HepG2 (cell line): ENCODE measurements around the gene MASP2. TPM values are rescaled to one million over a fixed set of nuclear protein-coding genes. Genes with fewer than 3 reads are reported as not detected.

Experiments used
- ATAC-seq: fragments of 200-7000 bp; cut with Tn5 transposase; 3 replicates; pipeline ENCODE4 v1.9.1; 2020; ENCODE audit warnings: mild to moderate bottlenecking, moderate library complexity
- BruUV-seq: library from RNA; stranded (reverse); fragments of 400-500 nt; replicated peaks from 2 replicates; lab custom pipeline; 2021; lab: Mats Ljungman, UMichigan
- CTCF ChIA-PET: fragments of 300-600 bp; formaldehyde crosslinking; extraction: SDS; loops from one replicate; lab custom pipeline; 2021; ENCODE audit warnings: low total read pairs, inconsistent platforms, low intra/inter-chr PET ratio; lab: Yijun Ruan, JAX
- POLR2A ChIA-PET: fragments of 350-600 bp; sonication (Branson Sonifier 250); formaldehyde crosslinking; loops from one replicate; lab custom pipeline; 2020; ENCODE audit warnings: antibody characterized with exemption, inconsistent platforms; lab: Yijun Ruan, JAX
- DNase-seq: peaks from one replicate; pipeline ENCODE4 v3.0.0-alpha.2; 2015; ENCODE audit warnings: low spot score
- FAIRE-seq: peaks from 3 replicates; lab custom pipeline; 2011; peaks lifted over from hg19 to GRCh38; lab: Jason Lieb, UNC
- H2AFZ ChIP-seq: one replicate; pipeline ENCODE4 v1.6.1; 2011; ENCODE audit warnings: low read length, inconsistent platforms
- H3K27ac ChIP-seq: fragments of 300-600 bp; 3 replicates; pipeline ENCODE4 v1.8.0; 2011; ENCODE audit warnings: mixed run types, mild to moderate bottlenecking, mixed read lengths, low read length, inconsistent platforms; ENCODE audit not compliant: insufficient read depth; ENCODE audit errors: extremely low read length
- H3K27me3 ChIP-seq, 2 experiments: fragments of 200-600 bp in 1 of 2; 2 replicates in 1 of 2; 3 replicates in 1 of 2; pipeline versions ENCODE4 v1.6.0 to v1.8.0; 2011; ENCODE audit warnings: low read length in 2 of 2, mild to moderate bottlenecking in 2 of 2, moderate library complexity in 2 of 2, inconsistent platforms in 1 of 2; ENCODE audit not compliant: insufficient read depth in 2 of 2, control insufficient read depth in 1 of 2
- H3K36me3 ChIP-seq, 2 experiments: fragments of 200-600 bp in 1 of 2; replicated peaks in 1 of 2; 2 replicates in 1 of 2; 3 replicates in 1 of 2; pipeline versions ENCODE4 v1.5.1 to v1.8.0; 2011; ENCODE audit warnings: low read length in 2 of 2, inconsistent platforms in 1 of 2; ENCODE audit not compliant: insufficient read depth in 2 of 2, control insufficient read depth in 1 of 2
- H3K4me1 ChIP-seq: 2 replicates; pipeline ENCODE4 v1.5.1; 2012; ENCODE audit warnings: low read length, inconsistent platforms; ENCODE audit not compliant: insufficient read depth
- H3K4me2 ChIP-seq: 2 replicates; pipeline ENCODE4 v1.6.0; 2011; ENCODE audit warnings: low read depth, low read length, inconsistent platforms
- H3K4me3 ChIP-seq, 3 experiments: fragments of 200-600 bp in 1 of 3; sonication (generic), shearing (Covaris generic) in 1 of 3; replicated peaks in 1 of 3; 2 replicates each; pipeline ENCODE4 v1.5.1; 2011 to 2016; ENCODE audit warnings: low read length in 3 of 3, inconsistent platforms in 2 of 3, low read depth in 2 of 3, mild to moderate bottlenecking in 2 of 3, control low read depth in 1 of 3, mixed read lengths in 1 of 3; ENCODE audit not compliant: insufficient read depth in 1 of 3
- H3K79me2 ChIP-seq: one replicate; pipeline ENCODE4 v1.6.1; 2011; ENCODE audit warnings: low read length, inconsistent platforms; ENCODE audit not compliant: insufficient read depth
- H3K9ac ChIP-seq: 2 replicates; pipeline ENCODE4 v1.6.0; 2011; ENCODE audit warnings: mild to moderate bottlenecking, low read depth, low read length, inconsistent platforms; ENCODE audit not compliant: insufficient read depth
- H3K9me3 ChIP-seq: 2 replicates; pipeline ENCODE4 v1.5.1; 2012; ENCODE audit warnings: mild to moderate bottlenecking, low read length
- H4K20me1 ChIP-seq: 2 replicates; pipeline ENCODE4 v1.6.0; 2011; ENCODE audit warnings: inconsistent platforms, mild to moderate bottlenecking, low read length, moderate library complexity; ENCODE audit not compliant: insufficient read depth
- CBFB ChIP-seq: sonication (generic); formaldehyde crosslinking; IDR thresholded peaks from 2 replicates; pipeline ENCODE4 v1.4.0; 2020; ENCODE audit warnings: missing genetic modification reagents
- CBX1 ChIP-seq: IDR thresholded peaks from one replicate; pipeline ENCODE4 v1.6.1; 2016; ENCODE audit warnings: antibody characterized with exemption, low read depth
- GATAD1 ChIP-seq: IDR thresholded peaks from 2 replicates; pipeline ENCODE4 v1.6.1; 2016; ENCODE audit warnings: missing genetic modification reagents, missing compliant biosample characterization
- ZNF263 ChIP-seq: sonication (generic); formaldehyde crosslinking; IDR thresholded peaks from 2 replicates; pipeline ENCODE4 v1.4.0; 2020; ENCODE audit warnings: missing genetic modification reagents
- ZNF468 ChIP-seq: sonication (generic); formaldehyde crosslinking; IDR thresholded peaks from 2 replicates; pipeline ENCODE4 v1.8.0; 2022; ENCODE audit warnings: mild to moderate bottlenecking, moderate library complexity, missing genetic modification reagents
- ZNF574 ChIP-seq: sonication (generic); formaldehyde crosslinking; IDR thresholded peaks from 2 replicates; pipeline ENCODE4 v1.4.0; 2020; ENCODE audit warnings: missing genetic modification reagents
- ZNF766 ChIP-seq: sonication (generic); formaldehyde crosslinking; IDR thresholded peaks from 2 replicates; pipeline ENCODE4 v1.5.0; 2020; ENCODE audit warnings: missing genetic modification reagents, borderline replicate concordance
- WGBS: methylation state at CpG from one replicate; pipeline ENCODE4 v1.1.6; 2017; ENCODE audit warnings: low lambda C conversion rate; 5-methylcytosine and 5-hydroxymethylcytosine counted together
- in situ Hi-C: cut with HindIII; loops from 2 replicates; pipeline ENCODE4 v1.10.0; 2017; ENCODE audit warnings: low pct_unique_long_range_greater_than_20kb; ENCODE audit not compliant: extremely low pct_ligation_motif_present
- intact Hi-C: fragments of 100-400 bp; cut with micrococcal nuclease; formaldehyde crosslinking; loops from one replicate; pipeline ENCODE4 v1.10.0; 2022; ENCODE audit not compliant: unreplicated experiment
- polyA plus RNA-seq, 8 experiments: library from polyadenylated mRNA; depleted of rRNA in 3 of 8; stranded (reverse) in 7 of 8; unstranded in 1 of 8; fragments of >200 nt; fragmentation: Illumina TruSeq in 4 of 8; extraction: Trizol in 4 of 8; gene quantifications; 2 replicates each; pipeline versions ENCODE4 v1.2.1 to v1.2.3, GENCODE V29; 2011 to 2016; ENCODE audit warnings: low read depth in 4 of 8, missing spikeins in 1 of 8, mixed read lengths in 1 of 8; ENCODE audit not compliant: insufficient read depth in 1 of 8
- total RNA-seq, 5 experiments: library from RNA; depleted of rRNA; stranded (reverse); fragments of >200 nt; fragmentation: Illumina TruSeq; extraction: Trizol; gene quantifications; 2 replicates each; pipeline ENCODE4 v1.2.3, GENCODE V29; 2016; ENCODE audit warnings: low read depth in 1 of 5

MASP2 gene
- total and polyA plus RNA-seq, 2 of the 13 experiments (the other 11 are each of a cell fraction or from before 2014, with no cell fraction given): 7.1 to 11.8 TPM

- Histone ChIP-seq H3K27ac (no peak overlapping the region), H3K9me3 (no peaks in the 10 kb centered on the region), H4K20me1 (no peaks in the 10 kb centered on the region), H3K9ac (no peak overlapping the region), H2AFZ (no peak overlapping the region), H3K79me2 (no peaks in the 10 kb centered on the region), H3K4me2 (no peak overlapping the region), H3K4me3 (no peak overlapping the region), H3K27me3 (no peaks in the 10 kb centered on the region), H3K36me3 (no peaks in the 10 kb centered on the region), H3K4me1 (no peaks in the 10 kb centered on the region)
- BruUV-seq: no TSS peak
- DNase-seq (no peak), ATAC-seq (no peak), FAIRE-seq (no peak)
- WGBS: 57% methylated on average over 2 of the region's 2 CpGs
- intact Hi-C loops: loop anchor here (5.0 kb wide), 1 partner anchor 58 kb away; the partner anchor contains the start of gene EXOSC10
- ChIA-PET CTCF (no interaction called here), POLR2A (no interaction called here)
- in situ Hi-C loops: loop anchor here (25.0 kb wide), 1 partner anchor 598 kb away; no protein-coding TSS in a partner anchor
- TF ChIP-seq ZNF263 (no peak), ZNF468 (CRISPR knock-in tag) (no peak), CBX1 (no peak), GATAD1 (CRISPR knock-in tag) (no peak), CBFB (CRISPR knock-in tag) (no peak), ZNF766 (CRISPR knock-in tag) (no peak), ZNF574 (CRISPR knock-in tag) (no peak)
Observed at GRCh38 chr1:11039351-11040104, 7.5 kb downstream of the MASP2 start.
